ENCODE results near the gene ASPHD2.

The ASPHD2 gene

DNA sequence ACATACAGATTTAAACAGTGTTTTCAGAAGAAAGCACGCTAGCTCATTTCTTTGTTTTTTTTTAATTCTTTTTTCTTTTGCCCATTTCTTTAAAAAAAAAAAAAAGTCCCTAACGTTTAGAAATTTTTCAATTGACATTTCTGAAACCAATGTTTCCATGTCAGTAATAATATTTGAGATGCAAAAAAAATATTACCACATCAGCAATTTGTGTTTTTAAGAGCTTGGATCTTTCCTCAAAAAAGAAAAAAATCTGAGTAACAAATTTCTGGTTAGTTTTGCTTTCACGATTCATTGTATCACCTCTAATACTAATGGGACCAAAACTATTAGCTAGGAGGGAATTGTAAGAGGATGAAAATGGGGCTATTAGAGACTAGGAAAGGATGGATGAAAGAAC lies 39.9 kb upstream of the ASPHD2 start:
- no peak overlapping the region for H3K4me3 ChIP-seq (ENCODE audit: low read depth, low read length)
- TF ChIP-seq, protein P1, sequence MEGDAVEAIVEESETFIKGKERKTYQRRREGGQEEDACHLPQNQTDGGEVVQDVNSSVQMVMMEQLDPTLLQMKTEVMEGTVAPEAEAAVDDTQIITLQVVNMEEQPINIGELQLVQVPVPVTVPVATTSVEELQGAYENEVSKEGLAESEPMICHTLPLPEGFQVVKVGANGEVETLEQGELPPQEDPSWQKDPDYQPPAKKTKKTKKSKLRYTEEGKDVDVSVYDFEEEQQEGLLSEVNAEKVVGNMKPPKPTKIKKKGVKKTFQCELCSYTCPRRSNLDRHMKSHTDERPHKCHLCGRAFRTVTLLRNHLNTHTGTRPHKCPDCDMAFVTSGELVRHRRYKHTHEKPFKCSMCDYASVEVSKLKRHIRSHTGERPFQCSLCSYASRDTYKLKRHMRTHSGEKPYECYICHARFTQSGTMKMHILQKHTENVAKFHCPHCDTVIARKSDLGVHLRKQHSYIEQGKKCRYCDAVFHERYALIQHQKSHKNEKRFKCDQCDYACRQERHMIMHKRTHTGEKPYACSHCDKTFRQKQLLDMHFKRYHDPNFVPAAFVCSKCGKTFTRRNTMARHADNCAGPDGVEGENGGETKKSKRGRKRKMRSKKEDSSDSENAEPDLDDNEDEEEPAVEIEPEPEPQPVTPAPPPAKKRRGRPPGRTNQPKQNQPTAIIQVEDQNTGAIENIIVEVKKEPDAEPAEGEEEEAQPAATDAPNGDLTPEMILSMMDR (IDR thresholded peaks at IDR 0.05; ENCODE audit: low read depth, low read length) = no peak
- DNase-seq = no peak
- H3K9me3 ChIP-seq = no peaks in the 10 kb centered on the region
- H3K36me3 ChIP-seq = no peaks in the 10 kb centered on the region
- no peaks in the 10 kb centered on the region for H3K27me3 ChIP-seq
- H3K4me1 ChIP-seq = no peaks in the 10 kb centered on the region

DNA sequence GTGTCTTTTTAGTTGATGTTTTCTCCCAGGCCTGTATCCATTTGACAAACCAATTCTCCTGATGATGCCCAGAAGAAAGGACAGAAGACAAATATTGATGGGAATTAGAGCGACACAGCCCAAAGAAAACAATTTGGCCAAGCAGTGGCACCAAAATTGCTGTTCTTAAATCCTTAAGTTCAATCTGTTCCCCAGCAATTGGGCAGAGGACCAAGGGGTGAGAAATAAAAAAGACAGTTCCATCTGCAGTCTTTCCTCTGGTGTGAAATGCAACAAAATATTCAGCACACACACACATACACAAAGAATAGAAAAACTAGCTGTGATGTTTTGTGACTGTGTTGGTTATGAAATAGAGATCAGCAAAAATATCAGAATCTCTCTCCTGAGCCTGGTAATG lies 38.0 kb upstream of the ASPHD2 start:
- DNase-seq = no peak
- H3K27me3 ChIP-seq = no peaks in the 10 kb centered on the region
- no peaks in the 10 kb centered on the region for H3K4me1 ChIP-seq
- no peaks in the 10 kb centered on the region for H3K9me3 ChIP-seq
- TF ChIP-seq, protein P1 (IDR thresholded peaks at IDR 0.05; ENCODE audit: low read depth, low read length) = no peak
- H3K36me3 ChIP-seq = no peaks in the 10 kb centered on the region
- H3K4me3 ChIP-seq (ENCODE audit: low read depth, low read length) = no peak overlapping the region

DNA sequence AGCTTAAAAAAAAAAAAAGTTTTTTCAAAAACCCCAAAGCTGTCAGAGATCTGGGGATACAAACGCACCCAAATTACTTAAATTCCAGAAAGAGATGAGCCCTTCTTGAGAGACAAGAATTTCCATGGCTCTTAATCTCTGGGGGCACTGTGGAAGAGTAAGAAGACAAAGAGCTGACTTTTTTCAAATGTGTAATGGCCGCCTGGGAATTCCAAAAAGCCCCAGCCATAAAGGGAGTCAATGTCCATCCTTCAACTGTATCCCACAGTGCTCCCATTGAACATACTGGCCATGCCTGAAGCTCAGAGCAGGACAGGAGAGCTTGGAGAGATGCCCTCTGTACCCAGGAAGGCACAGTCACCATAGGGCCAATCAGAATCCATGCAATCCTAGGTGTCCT lies 37.4 kb upstream of the ASPHD2 start:
- H3K27me3 ChIP-seq = no peaks in the 10 kb centered on the region

DNA sequence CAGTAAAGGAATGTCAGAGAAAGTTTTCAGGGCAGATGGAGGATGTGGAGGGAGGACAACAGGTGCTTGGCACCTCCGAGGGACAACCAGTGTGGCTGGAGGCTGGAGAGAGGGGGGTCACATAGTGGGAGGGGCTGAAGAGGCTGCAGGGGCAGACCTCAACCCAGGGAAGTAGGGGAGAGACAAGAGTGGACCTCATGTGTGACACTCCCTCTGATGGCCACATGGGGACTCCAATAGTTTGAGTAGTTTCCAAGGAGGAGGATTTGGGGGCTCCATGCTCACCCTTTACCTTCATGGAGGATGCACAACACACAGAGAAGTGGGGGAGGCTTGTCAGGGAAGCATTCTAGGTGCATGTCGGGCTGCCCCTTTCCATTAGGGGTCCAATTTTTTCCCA lies 35.1 kb upstream of the ASPHD2 start:
- TF ChIP-seq, protein P1 (IDR thresholded peaks at IDR 0.05; ENCODE audit: low read depth, low read length) = no peak; the same call in 1 of the 2 replicates
- no peaks in the 10 kb centered on the region for H3K4me1 ChIP-seq
- no peak for DNase-seq
- no peaks in the 10 kb centered on the region for H3K9me3 ChIP-seq
- no peaks in the 10 kb centered on the region for H3K36me3 ChIP-seq
- no peak overlapping the region for H3K4me3 ChIP-seq (ENCODE audit: low read depth, low read length)
- H3K27me3 ChIP-seq = no peaks in the 10 kb centered on the region

More for the DNA sequence above, 37.4 kb upstream of the ASPHD2 start:
- DNase-seq = no peak
- TF ChIP-seq, protein P1 (IDR thresholded peaks at IDR 0.05; ENCODE audit: low read depth, low read length) = no peak
- Histone ChIP-seq H3K4me3 (ENCODE audit: low read depth, low read length) (no peak overlapping the region), H3K4me1 (no peaks in the 10 kb centered on the region), H3K9me3 (no peaks in the 10 kb centered on the region), H3K36me3 (no peaks in the 10 kb centered on the region)

DNA sequence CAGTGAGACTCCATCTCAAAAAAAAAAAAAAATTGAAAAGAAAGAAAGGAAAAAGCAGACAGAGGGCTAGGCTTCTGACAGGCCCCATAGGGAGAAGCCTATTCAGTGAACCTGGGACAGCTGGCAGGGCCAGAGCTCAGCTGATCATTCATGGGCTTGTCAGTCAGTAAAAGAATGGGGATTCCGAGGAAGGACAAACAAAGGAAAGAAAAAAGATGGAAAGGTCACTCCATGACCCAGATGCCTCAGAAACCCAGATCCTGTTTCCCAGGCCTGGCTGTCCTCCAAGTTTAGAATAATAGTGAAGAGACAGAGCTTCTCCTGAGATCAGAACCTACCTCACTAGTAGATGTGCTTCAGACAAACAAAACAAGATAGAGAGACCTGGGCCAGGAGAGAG lies 34.3 kb upstream of the ASPHD2 start:
- no peaks in the 10 kb centered on the region for H3K36me3 ChIP-seq
- no peak for DNase-seq
- no peak overlapping the region for H3K4me3 ChIP-seq (ENCODE audit: low read depth, low read length)
- H3K9me3 ChIP-seq = no peaks in the 10 kb centered on the region
- H3K27me3 ChIP-seq = no peaks in the 10 kb centered on the region
- H3K4me1 ChIP-seq = no peaks in the 10 kb centered on the region
- TF ChIP-seq, protein P1 (IDR thresholded peaks at IDR 0.05; ENCODE audit: low read depth, low read length) = no peak

DNA sequence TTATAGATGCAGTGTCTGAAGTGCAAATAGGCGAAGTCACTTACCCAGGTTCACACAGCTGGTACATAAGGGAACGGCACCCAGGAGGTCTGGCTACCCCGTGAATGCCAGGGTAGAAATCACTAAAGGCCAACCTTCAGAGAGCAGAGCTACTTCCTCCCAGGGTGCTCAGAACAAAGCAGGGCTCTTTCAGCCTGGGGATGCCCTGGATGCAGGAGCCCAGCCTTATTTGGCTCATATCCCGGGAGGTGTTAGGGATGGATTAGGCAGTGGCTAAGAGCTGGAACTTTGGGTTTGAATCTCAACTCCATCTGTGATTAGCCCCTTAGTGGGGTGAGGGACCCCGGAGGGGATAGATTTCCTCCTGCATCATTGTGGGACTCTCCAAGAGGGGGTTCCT lies 33.1 kb upstream of the ASPHD2 start:
- TF ChIP-seq, protein P1 (IDR thresholded peaks at IDR 0.05; ENCODE audit: low read depth, low read length) = no peak
- Histone ChIP-seq H3K27me3 (no peaks in the 10 kb centered on the region), H3K9me3 (no peaks in the 10 kb centered on the region), H3K4me3 (ENCODE audit: low read depth, low read length) (no peak overlapping the region), H3K4me1 (no peaks in the 10 kb centered on the region), H3K36me3 (no peaks in the 10 kb centered on the region)
- DNase-seq = no peak
